ENCODE results near the gene CDH11.

CDH11 gene

DNA sequence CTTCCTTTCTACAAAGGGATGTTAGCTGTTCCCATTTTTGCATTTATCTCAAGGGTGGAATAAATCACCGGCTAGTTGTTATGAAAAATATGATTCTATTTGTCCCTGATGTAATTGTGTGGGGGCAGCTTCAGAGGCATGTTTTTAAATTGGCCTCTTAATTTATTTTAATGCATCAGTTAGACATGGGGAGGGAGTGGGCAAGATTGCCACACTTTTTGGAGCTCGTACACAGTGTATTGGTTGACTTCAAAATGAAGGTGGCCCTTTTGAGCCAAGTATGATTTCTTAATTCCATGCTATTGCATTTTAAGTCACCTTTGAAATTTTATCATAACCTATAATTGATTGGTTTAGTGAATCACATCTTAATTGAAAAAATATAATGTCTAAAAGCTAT lies 223.7 kb downstream of the CDH11 start:
- DNase-seq = no peak

Measured in DMS153 (cell line).